HepG2 (cell line): ENCODE data around the gene CCDC57. TPM values are rescaled to one million over a fixed set of nuclear protein-coding genes. Genes with fewer than 3 reads are reported as not detected.

ENCODE experiments used
- CSRNP1 ChIP-seq: sonication (generic); formaldehyde crosslinking; IDR thresholded peaks from 2 replicates; pipeline ENCODE4 v1.8.1; 2023; ENCODE audit warnings: mild to moderate bottlenecking, missing genetic modification reagents
- ELF1 ChIP-seq: sonication (generic); formaldehyde crosslinking; IDR thresholded peaks from 2 replicates; pipeline ENCODE4 v1.4.0; 2020; ENCODE audit warnings: missing genetic modification reagents
- FOXM1 ChIP-seq: sonication (generic); formaldehyde crosslinking; IDR thresholded peaks from 2 replicates; pipeline ENCODE4 v1.5.0; 2020; ENCODE audit warnings: missing genetic modification reagents
- NFKBIZ ChIP-seq: IDR thresholded peaks from 2 replicates; pipeline ENCODE4 v1.6.1; 2018; ENCODE audit warnings: missing genetic modification reagents, missing compliant biosample characterization
- NRL ChIP-seq: sonication (generic); formaldehyde crosslinking; IDR thresholded peaks from 2 replicates; pipeline ENCODE4 v1.5.0; 2020; ENCODE audit warnings: missing genetic modification reagents, mild to moderate bottlenecking, moderate library complexity, borderline replicate concordance
- PRDM15 ChIP-seq: sonication (generic); formaldehyde crosslinking; IDR thresholded peaks from 2 replicates; pipeline ENCODE4 v1.4.0; 2020; ENCODE audit warnings: missing genetic modification reagents
- RNF219 ChIP-seq: sonication (generic); formaldehyde crosslinking; IDR thresholded peaks from 2 replicates; pipeline ENCODE4 v1.5.0; 2020; ENCODE audit warnings: mild to moderate bottlenecking, missing genetic modification reagents
- SATB2 ChIP-seq: sonication (generic); formaldehyde crosslinking; IDR thresholded peaks from 2 replicates; pipeline ENCODE4 v1.5.0; 2020; ENCODE audit warnings: missing genetic modification reagents
- SMAD1 ChIP-seq: sonication (generic); formaldehyde crosslinking; IDR thresholded peaks from 2 replicates; pipeline ENCODE4 v1.4.0; 2020; ENCODE audit warnings: missing genetic modification reagents, low read depth, mild to moderate bottlenecking, borderline replicate concordance
- SMYD3 ChIP-seq: sonication (generic); formaldehyde crosslinking; IDR thresholded peaks from 2 replicates; pipeline ENCODE4 v1.8.1; 2023; ENCODE audit warnings: mild to moderate bottlenecking, missing genetic modification reagents
- STAT5B ChIP-seq: sonication (generic); formaldehyde crosslinking; IDR thresholded peaks from 2 replicates; pipeline ENCODE4 v1.4.0; 2020; ENCODE audit warnings: missing genetic modification reagents
- THRA ChIP-seq: sonication (generic); formaldehyde crosslinking; IDR thresholded peaks from 2 replicates; pipeline ENCODE4 v1.4.0; 2020; ENCODE audit warnings: missing genetic modification reagents, borderline replicate concordance
- TRAFD1 ChIP-seq: sonication (generic); formaldehyde crosslinking; IDR thresholded peaks from 2 replicates; pipeline ENCODE4 v1.5.1; 2020; ENCODE audit warnings: missing genetic modification reagents, mild to moderate bottlenecking, borderline replicate concordance
- ZKSCAN5 ChIP-seq: sonication (generic); formaldehyde crosslinking; IDR thresholded peaks from 2 replicates; pipeline ENCODE4 v1.5.1; 2020; ENCODE audit warnings: mild to moderate bottlenecking, missing genetic modification reagents
- ZNF17 ChIP-seq: sonication (generic); formaldehyde crosslinking; IDR thresholded peaks from 2 replicates; pipeline ENCODE4 v1.5.0; 2020; ENCODE audit warnings: mild to moderate bottlenecking, missing genetic modification reagents
- ZNF207 ChIP-seq: fragments of 450-650 bp; IDR thresholded peaks from 2 replicates; pipeline ENCODE4 v1.6.1; 2016; ENCODE audit warnings: antibody characterized with exemption, borderline replicate concordance
- ZNF337 ChIP-seq: sonication (generic); formaldehyde crosslinking; IDR thresholded peaks from 2 replicates; pipeline ENCODE4 v1.5.1; 2020; ENCODE audit warnings: missing genetic modification reagents, low read depth, mild to moderate bottlenecking, borderline replicate concordance
- ZNF451 ChIP-seq: sonication (generic); formaldehyde crosslinking; IDR thresholded peaks from 2 replicates; pipeline ENCODE4 v1.5.0; 2020; ENCODE audit warnings: mild to moderate bottlenecking, missing genetic modification reagents
- ZNF563 ChIP-seq: sonication (generic); formaldehyde crosslinking; IDR thresholded peaks from 2 replicates; pipeline ENCODE4 v1.8.0; 2022; ENCODE audit warnings: mild to moderate bottlenecking, moderate library complexity, missing genetic modification reagents
- ZNF577 ChIP-seq: sonication (generic); formaldehyde crosslinking; IDR thresholded peaks from 2 replicates; pipeline ENCODE4 v1.4.0; 2020; ENCODE audit warnings: mild to moderate bottlenecking, low read depth, missing genetic modification reagents, borderline replicate concordance
- polyA plus RNA-seq, 8 experiments: library from polyadenylated mRNA; depleted of rRNA in 3 of 8; stranded (reverse) in 7 of 8; unstranded in 1 of 8; fragments of >200 nt; fragmentation: Illumina TruSeq in 4 of 8; extraction: Trizol in 4 of 8; gene quantifications; 2 replicates each; pipeline versions ENCODE4 v1.2.1 to v1.2.3, GENCODE V29; 2011 to 2016; ENCODE audit warnings: low read depth in 4 of 8, missing spikeins in 1 of 8, mixed read lengths in 1 of 8; ENCODE audit not compliant: insufficient read depth in 1 of 8
- total RNA-seq, 5 experiments: library from RNA; depleted of rRNA; stranded (reverse); fragments of >200 nt; fragmentation: Illumina TruSeq; extraction: Trizol; gene quantifications; 2 replicates each; pipeline ENCODE4 v1.2.3, GENCODE V29; 2016; ENCODE audit warnings: low read depth in 1 of 5

Gene CCDC57
- total and polyA plus RNA-seq, 2 of the 13 experiments (the other 11 are each of a cell fraction or from before 2014, with no cell fraction given), result 59.3 to 59.9 TPM

GRCh38 chr17:82217120-82217529 is 4.5 kb upstream of the CCDC57 start (continued):
- TF ChIP-seq TRAFD1 (CRISPR knock-in tag) (no peak), PRDM15 (CRISPR knock-in tag) (peak; percentile 30; the same call in 1 of the 2 replicates), SATB2 (CRISPR knock-in tag) (0 out of 2 replicates have a peak, but pooled peaks have one; percentile 20), NFKBIZ (CRISPR knock-in tag) (no peak), SMYD3 (CRISPR knock-in tag) (0 out of 2 replicates have a peak, but pooled peaks have one; percentile 23), ZNF337 (CRISPR knock-in tag) (no peak), NRL (CRISPR knock-in tag) (no peak), THRA (CRISPR knock-in tag) (no peak), ZKSCAN5 (CRISPR knock-in tag) (no peak), ZNF207 (no peak), STAT5B (no peak), ZNF451 (CRISPR knock-in tag) (no peak), ZNF563 (CRISPR knock-in tag) (no peak), CSRNP1 (CRISPR knock-in tag) (peak; percentile 27; the same call in 1 of the 2 replicates), SMAD1 (CRISPR knock-in tag) (peak; percentile 3; the same call in 1 of the 2 replicates), ZNF17 (no peak), RNF219 (CRISPR knock-in tag) (no peak), ZNF577 (CRISPR knock-in tag) (no peak), ELF1 (0 out of 2 replicates have a peak, but pooled peaks have one; percentile 48), FOXM1 (no peak)
